Skeletal muscle satellite cell (primary cell): ENCODE measurements around the gene KCNMB2.

ENCODE experiments used
- H3K27me3 ChIP-seq: 2 replicates; pipeline ENCODE4 v1.7.0; 2013; ENCODE audit warnings: low read length; ENCODE audit not compliant: control insufficient read depth, insufficient read depth
- H3K36me3 ChIP-seq: 2 replicates; pipeline ENCODE4 v1.7.0; 2013; ENCODE audit warnings: mild to moderate bottlenecking, control low read depth, low read length; ENCODE audit not compliant: insufficient read depth
- H3K4me1 ChIP-seq: 2 replicates; pipeline ENCODE4 v1.7.0; 2013; ENCODE audit warnings: low read length; ENCODE audit not compliant: control insufficient read depth, insufficient read depth
- H3K4me2 ChIP-seq: 2 replicates; pipeline ENCODE4 v1.7.0; 2013; ENCODE audit warnings: mild to moderate bottlenecking, low read length
- H3K4me3 ChIP-seq: 2 replicates; pipeline ENCODE4 v1.7.0; 2013; ENCODE audit warnings: low read length
- H3K9ac ChIP-seq: 2 replicates; pipeline ENCODE4 v1.7.0; 2013; ENCODE audit warnings: mild to moderate bottlenecking, low read depth, low read length, moderate library complexity
- H3K9me3 ChIP-seq: replicated peaks from 2 replicates; pipeline ENCODE4 v1.7.0; 2013; ENCODE audit warnings: mild to moderate bottlenecking, control low read depth, low read length

KCNMB2 gene

GRCh38 chr3:178802993-178803693, 266.9 kb downstream of the KCNMB2 start:
- no peak overlapping the region for H3K4me2 ChIP-seq
- no peaks in the 10 kb centered on the region for H3K27me3 ChIP-seq
- H3K4me1 ChIP-seq: peaks cover 3% of the 10 kb centered on the region
- no peak overlapping the region for H3K9ac ChIP-seq
- no peaks in the 10 kb centered on the region for H3K36me3 ChIP-seq
- no peak overlapping the region for H3K4me3 ChIP-seq
- no peaks in the 10 kb centered on the region for H3K9me3 ChIP-seq

GRCh38 chr3:178804606-178805005, 268.4 kb downstream of the KCNMB2 start:
- Histone ChIP-seq H3K36me3 (no peaks in the 10 kb centered on the region), H3K4me1 (peaks cover 3% of the 10 kb centered on the region), H3K27me3 (no peaks in the 10 kb centered on the region), H3K9ac (no peak overlapping the region), H3K4me2 (no peak overlapping the region), H3K9me3 (no peaks in the 10 kb centered on the region), H3K4me3 (no peak overlapping the region)

GRCh38 chr3:178805741-178806140, 269.5 kb downstream of the KCNMB2 start:
- no peaks in the 10 kb centered on the region for H3K9me3 ChIP-seq
- no peak overlapping the region for H3K4me3 ChIP-seq
- peaks cover 3% of the 10 kb centered on the region for H3K4me1 ChIP-seq
- no peak overlapping the region for H3K9ac ChIP-seq
- H3K36me3 ChIP-seq: no peaks in the 10 kb centered on the region
- H3K27me3 ChIP-seq: no peaks in the 10 kb centered on the region
- no peak overlapping the region for H3K4me2 ChIP-seq

GRCh38 chr3:178806651-178807050, 270.4 kb downstream of the KCNMB2 start:
- H3K4me3 ChIP-seq: no peak overlapping the region
- no peaks in the 10 kb centered on the region for H3K9me3 ChIP-seq
- H3K36me3 ChIP-seq: no peaks in the 10 kb centered on the region
- no peaks in the 10 kb centered on the region for H3K27me3 ChIP-seq
- no peak overlapping the region for H3K4me2 ChIP-seq
- H3K9ac ChIP-seq: no peak overlapping the region
- peaks cover 3% of the 10 kb centered on the region for H3K4me1 ChIP-seq

- H3K9ac ChIP-seq: no peak overlapping the region
- H3K4me3 ChIP-seq: no peak overlapping the region
- H3K9me3 ChIP-seq: no peaks in the 10 kb centered on the region
- H3K4me2 ChIP-seq: no peak overlapping the region
- H3K36me3 ChIP-seq: no peaks in the 10 kb centered on the region
- H3K27me3 ChIP-seq: no peaks in the 10 kb centered on the region
- H3K4me1 ChIP-seq: peaks cover 3% of the 10 kb centered on the region
Observed at GRCh38 chr3:178807694-178808093, 271.5 kb downstream of the KCNMB2 start.

- H3K4me3 ChIP-seq: no peak overlapping the region
- no peak overlapping the region for H3K4me2 ChIP-seq
- H3K9ac ChIP-seq: no peak overlapping the region
- no peaks in the 10 kb centered on the region for H3K9me3 ChIP-seq
- no peaks in the 10 kb centered on the region for H3K27me3 ChIP-seq
- H3K4me1 ChIP-seq: no peaks in the 10 kb centered on the region
- H3K36me3 ChIP-seq: no peaks in the 10 kb centered on the region
Observed at GRCh38 chr3:178808748-178809147, 272.5 kb downstream of the KCNMB2 start.

- no peaks in the 10 kb centered on the region for H3K27me3 ChIP-seq
- H3K9ac ChIP-seq: no peak overlapping the region
- H3K4me1 ChIP-seq: no peaks in the 10 kb centered on the region
- H3K4me3 ChIP-seq: no peak overlapping the region
- no peaks in the 10 kb centered on the region for H3K36me3 ChIP-seq
- no peak overlapping the region for H3K4me2 ChIP-seq
- no peaks in the 10 kb centered on the region for H3K9me3 ChIP-seq
Observed at GRCh38 chr3:178810181-178810580, 273.9 kb downstream of the KCNMB2 start.

GRCh38 chr3:178822722-178823121, 286.5 kb downstream of the KCNMB2 start:
- Histone ChIP-seq H3K9ac (no peak overlapping the region), H3K27me3 (no peaks in the 10 kb centered on the region), H3K9me3 (no peaks in the 10 kb centered on the region), H3K4me2 (no peak overlapping the region), H3K36me3 (no peaks in the 10 kb centered on the region), H3K4me3 (no peak overlapping the region), H3K4me1 (peaks cover 10% of the 10 kb centered on the region)

GRCh38 chr3:178823150-178823549, 286.9 kb downstream of the KCNMB2 start:
- no peak overlapping the region for H3K9ac ChIP-seq
- H3K36me3 ChIP-seq: no peaks in the 10 kb centered on the region
- H3K9me3 ChIP-seq: no peaks in the 10 kb centered on the region
- H3K4me3 ChIP-seq: no peak overlapping the region
- H3K4me1 ChIP-seq: peaks cover 10% of the 10 kb centered on the region
- H3K4me2 ChIP-seq: peak overlapping the region; percentile 12
- H3K27me3 ChIP-seq: no peaks in the 10 kb centered on the region

GRCh38 chr3:178823591-178824246, 287.5 kb downstream of the KCNMB2 start:
- H3K9ac ChIP-seq: peak overlapping the region; percentile 14
- H3K4me1 ChIP-seq: peaks cover 10% of the 10 kb centered on the region
- H3K27me3 ChIP-seq: no peaks in the 10 kb centered on the region
- no peaks in the 10 kb centered on the region for H3K36me3 ChIP-seq
- no peaks in the 10 kb centered on the region for H3K9me3 ChIP-seq
- H3K4me2 ChIP-seq: peak overlapping the region; percentile 12
- no peak overlapping the region for H3K4me3 ChIP-seq

- no peaks in the 10 kb centered on the region for H3K36me3 ChIP-seq
- peaks cover 10% of the 10 kb centered on the region for H3K4me1 ChIP-seq
- no peak overlapping the region for H3K4me2 ChIP-seq
- no peak overlapping the region for H3K9ac ChIP-seq
- no peaks in the 10 kb centered on the region for H3K9me3 ChIP-seq
- no peaks in the 10 kb centered on the region for H3K27me3 ChIP-seq
- no peak overlapping the region for H3K4me3 ChIP-seq
Observed at GRCh38 chr3:178826435-178827123, 290.3 kb downstream of the KCNMB2 start.
